ENCODE data around the gene TNFAIP8L1.
"Not testable (repeated sequence)": the region's sequence is repeated elsewhere in the genome, so short reads cannot be mapped to it uniquely, and the experiment has no call there.

TNFAIP8L1 gene

GRCh38 chr19:4638828-4639530, at the start of gene TNFAIP8L1:
Gene TNFAIP8L1 (plus strand): TSS chr19:4639516. CDS start chr19:4651870, 12,354 bp downstream.
- DNase-seq = peak; percentile 92
- in situ Hi-C loops (cut with HindIII; ENCODE audit: low pct_ligation_motif_present, low pct_unique_long_range_greater_than_20kb, low sequenced_read_pairs) = no loop called here

GRCh38 chr19:4589579-4590410, 49.5 kb upstream of the TNFAIP8L1 start:
- peak; percentile 19 for DNase-seq
- in situ Hi-C loops (cut with HindIII; ENCODE audit: low pct_ligation_motif_present, low pct_unique_long_range_greater_than_20kb, low sequenced_read_pairs) = no loop called here

GRCh38 chr19:4590559-4590958, 48.8 kb upstream of the TNFAIP8L1 start:
- no peak for DNase-seq
- in situ Hi-C loops (cut with HindIII; ENCODE audit: low pct_ligation_motif_present, low pct_unique_long_range_greater_than_20kb, low sequenced_read_pairs) = no loop called here

- DNase-seq = no peak
- in situ Hi-C loops (cut with HindIII; ENCODE audit: low pct_ligation_motif_present, low pct_unique_long_range_greater_than_20kb, low sequenced_read_pairs) = no loop called here
Measured at GRCh38 chr19:4591320-4591719, 48.0 kb upstream of the TNFAIP8L1 start.

GRCh38 chr19:4592445-4592844, 46.9 kb upstream of the TNFAIP8L1 start:
- in situ Hi-C loops (cut with HindIII; ENCODE audit: low pct_ligation_motif_present, low pct_unique_long_range_greater_than_20kb, low sequenced_read_pairs) = no loop called here
- no peak for DNase-seq

GRCh38 chr19:4593409-4593851, 45.9 kb upstream of the TNFAIP8L1 start:
- in situ Hi-C loops (cut with HindIII; ENCODE audit: low pct_ligation_motif_present, low pct_unique_long_range_greater_than_20kb, low sequenced_read_pairs) = no loop called here
- DNase-seq = peak; percentile 35

- in situ Hi-C loops (cut with HindIII; ENCODE audit: low pct_ligation_motif_present, low pct_unique_long_range_greater_than_20kb, low sequenced_read_pairs) = no loop called here
Measured at GRCh38 chr19:4594201-4594600, 45.1 kb upstream of the TNFAIP8L1 start.

GRCh38 chr19:4595158-4595557, 44.2 kb upstream of the TNFAIP8L1 start:
- DNase-seq; in situ Hi-C loops (cut with HindIII; ENCODE audit: low pct_ligation_motif_present, low pct_unique_long_range_greater_than_20kb, low sequenced_read_pairs): not testable (repeated sequence)

More at GRCh38 chr19:4594201-4594600, 45.1 kb upstream of the TNFAIP8L1 start:
- no peak for DNase-seq

- in situ Hi-C loops (cut with HindIII; ENCODE audit: low pct_ligation_motif_present, low pct_unique_long_range_greater_than_20kb, low sequenced_read_pairs) = no loop called here
- DNase-seq = no peak
Measured at GRCh38 chr19:4596033-4596904, 43.0 kb upstream of the TNFAIP8L1 start.

GRCh38 chr19:4597278-4597974, 41.9 kb upstream of the TNFAIP8L1 start:
- in situ Hi-C loops (cut with HindIII; ENCODE audit: low pct_ligation_motif_present, low pct_unique_long_range_greater_than_20kb, low sequenced_read_pairs) = no loop called here
- peak; percentile 41 for DNase-seq

- in situ Hi-C loops (cut with HindIII; ENCODE audit: low pct_ligation_motif_present, low pct_unique_long_range_greater_than_20kb, low sequenced_read_pairs) = no loop called here
- peak; percentile 65 for DNase-seq
Measured at GRCh38 chr19:4597975-4598671, 41.2 kb upstream of the TNFAIP8L1 start.

GRCh38 chr19:4598712-4599111, 40.6 kb upstream of the TNFAIP8L1 start:
- in situ Hi-C loops (cut with HindIII; ENCODE audit: low pct_ligation_motif_present, low pct_unique_long_range_greater_than_20kb, low sequenced_read_pairs) = no loop called here
- no peak for DNase-seq

GRCh38 chr19:4600082-4600481, 39.2 kb upstream of the TNFAIP8L1 start:
- DNase-seq = no peak
- in situ Hi-C loops (cut with HindIII; ENCODE audit: low pct_ligation_motif_present, low pct_unique_long_range_greater_than_20kb, low sequenced_read_pairs) = no loop called here

- no peak for DNase-seq
Measured at GRCh38 chr19:4600893-4601292, 38.4 kb upstream of the TNFAIP8L1 start.

GRCh38 chr19:4602173-4602788, 37.0 kb upstream of the TNFAIP8L1 start:
- in situ Hi-C loops (cut with HindIII; ENCODE audit: low pct_ligation_motif_present, low pct_unique_long_range_greater_than_20kb, low sequenced_read_pairs) = no loop called here
- DNase-seq = no peak

More at GRCh38 chr19:4600893-4601292, 38.4 kb upstream of the TNFAIP8L1 start:
- in situ Hi-C loops (cut with HindIII; ENCODE audit: low pct_ligation_motif_present, low pct_unique_long_range_greater_than_20kb, low sequenced_read_pairs) = no loop called here

GRCh38 chr19:4602915-4603314, 36.4 kb upstream of the TNFAIP8L1 start:
- DNase-seq = no peak
- in situ Hi-C loops (cut with HindIII; ENCODE audit: low pct_ligation_motif_present, low pct_unique_long_range_greater_than_20kb, low sequenced_read_pairs) = no loop called here

GRCh38 chr19:4604912-4605311, 34.4 kb upstream of the TNFAIP8L1 start:
- no peak for DNase-seq
- in situ Hi-C loops (cut with HindIII; ENCODE audit: low pct_ligation_motif_present, low pct_unique_long_range_greater_than_20kb, low sequenced_read_pairs) = no loop called here

Data from ACHN (cell line).